SK-N-SH treated with all-trans-retinoic acid at 6 μM for 48 hours (cell line): ENCODE measurements around the gene DCUN1D2.

ENCODE experiments used
- ARNTL ChIP-seq: fragments of 450-650 bp; formaldehyde crosslinking; IDR thresholded peaks from 2 replicates; pipeline ENCODE4 v1.5.0; 2020; ENCODE audit warnings: low read depth, mild to moderate bottlenecking, moderate library complexity, borderline replicate concordance
- CSDC2 ChIP-seq: fragments of 250-450 bp; sonication (Bioruptor Pico); IDR thresholded peaks from 2 replicates; pipeline ENCODE4 v1.5.0; 2020; ENCODE audit warnings: mild to moderate bottlenecking, moderate library complexity
- GLIS3 ChIP-seq: fragments of 250-450 bp; sonication (Bioruptor Pico); IDR thresholded peaks from 2 replicates; pipeline ENCODE4 v1.5.0; 2020; ENCODE audit warnings: mild to moderate bottlenecking, moderate library complexity
- ISL1 ChIP-seq: fragments of 250-450 bp; sonication (Bioruptor Pico); IDR thresholded peaks from 2 replicates; pipeline ENCODE4 v2.1.2; 2022; ENCODE audit warnings: mild to moderate bottlenecking, moderate library complexity
- PATZ1 ChIP-seq: fragments of 250-450 bp; sonication (Bioruptor Pico); IDR thresholded peaks from 2 replicates; pipeline ENCODE4 v1.8.0; 2020; ENCODE audit warnings: mild to moderate bottlenecking, moderate library complexity, borderline replicate concordance
- PPARA ChIP-seq: fragments of 250-450 bp; sonication (Bioruptor Pico); IDR thresholded peaks from 2 replicates; pipeline ENCODE4 v1.5.0; 2020; ENCODE audit warnings: mild to moderate bottlenecking, borderline replicate concordance
- RARB ChIP-seq: fragments of 250-450 bp; sonication (Bioruptor Pico); IDR thresholded peaks from 2 replicates; pipeline ENCODE4 v1.8.0; 2021; ENCODE audit warnings: mild to moderate bottlenecking, moderate library complexity
- SNAI2 ChIP-seq: fragments of 250-450 bp; sonication (Bioruptor Pico); IDR thresholded peaks from 2 replicates; pipeline ENCODE4 v1.5.0; 2020; ENCODE audit warnings: mild to moderate bottlenecking, moderate library complexity
- TOX ChIP-seq: fragments of 250-450 bp; sonication (Bioruptor Pico); IDR thresholded peaks from 2 replicates; pipeline ENCODE4 v1.8.0; 2021; ENCODE audit warnings: mild to moderate bottlenecking, moderate library complexity, borderline replicate concordance
- TSHZ2 ChIP-seq: fragments of 250-450 bp; sonication (Bioruptor Pico); IDR thresholded peaks from 2 replicates; pipeline ENCODE4 v1.5.0; 2020; ENCODE audit warnings: mild to moderate bottlenecking, moderate library complexity
- ZC3H10 ChIP-seq: fragments of 250-450 bp; sonication (Bioruptor Pico); IDR thresholded peaks from 2 replicates; pipeline ENCODE4 v1.5.1; 2021; ENCODE audit warnings: mild to moderate bottlenecking, moderate library complexity
- ZFP3 ChIP-seq: fragments of 250-450 bp; sonication (Bioruptor Pico); IDR thresholded peaks from 2 replicates; pipeline ENCODE4 v1.5.0; 2020; ENCODE audit warnings: mild to moderate bottlenecking, moderate library complexity
- ZFP30 ChIP-seq: fragments of 450-650 bp; formaldehyde crosslinking; IDR thresholded peaks from 2 replicates; pipeline ENCODE4 v1.5.0; 2022; ENCODE audit warnings: mild to moderate bottlenecking, moderate library complexity
- ZNF70 ChIP-seq: fragments of 450-650 bp; formaldehyde crosslinking; IDR thresholded peaks from 2 replicates; pipeline ENCODE4 v1.5.0; 2020; ENCODE audit warnings: mild to moderate bottlenecking, moderate library complexity

GRCh38 chr13:113506025-113506685 is 15.6 kb upstream of the DCUN1D2 start:
- no peak for TF ChIP-seq TSHZ2
- no peak for TF ChIP-seq ZC3H10 (CRISPR knock-in tag)
- no peak for TF ChIP-seq ZNF70 (CRISPR knock-in tag)
- no peak for TF ChIP-seq ZFP30
- no peak for TF ChIP-seq SNAI2 (CRISPR knock-in tag)
- TF ChIP-seq CSDC2 (CRISPR knock-in tag) = no peak
- TF ChIP-seq TOX (CRISPR knock-in tag) = no peak
- no peak for TF ChIP-seq ARNTL
- no peak for TF ChIP-seq RARB (CRISPR knock-in tag)
- no peak for TF ChIP-seq GLIS3 (CRISPR knock-in tag)
- no peak for TF ChIP-seq ISL1 (CRISPR knock-in tag)
- TF ChIP-seq ZFP3 (CRISPR knock-in tag) = no peak
- no peak for TF ChIP-seq PPARA (CRISPR knock-in tag)
- no peak for TF ChIP-seq PATZ1
